HG03342 (cell line): ENCODE measurements around the gene MAN2B1.
"Not testable (repeated sequence)": the region's sequence is repeated elsewhere in the genome, so short reads cannot be mapped to it uniquely, and the experiment has no call there.

Source experiments
- ATAC-seq: cut with Tn5 transposase; IDR thresholded peaks from one replicate; pipeline ENCODE4 v1.9.1; 2021; ENCODE audit warnings: mild to moderate bottlenecking, moderate library complexity; ENCODE audit not compliant: unreplicated experiment

Gene MAN2B1

GRCh38 chr19:12664406-12665280 is 1.9 kb downstream of the MAN2B1 start:
- ATAC-seq = no peak

- ATAC-seq = no peak
Observed at GRCh38 chr19:12660980-12661379, 5.6 kb downstream of the MAN2B1 start.

GRCh38 chr19:12657966-12658365 is 8.6 kb downstream of the MAN2B1 start:
- no peak for ATAC-seq

- ATAC-seq = no peak
Observed at GRCh38 chr19:12656899-12657571, 9.5 kb downstream of the MAN2B1 start.

GRCh38 chr19:12655546-12655945 is 11.0 kb downstream of the MAN2B1 start:
- no peak for ATAC-seq

GRCh38 chr19:12652219-12652618 is 14.3 kb downstream of the MAN2B1 start:
- ATAC-seq = no peak

GRCh38 chr19:12649941-12650340 is 16.6 kb downstream of the MAN2B1 start:
- ATAC-seq = no peak

- ATAC-seq = no peak
Observed at GRCh38 chr19:12648088-12648487, 18.5 kb downstream of the MAN2B1 start.

GRCh38 chr19:12647490-12648071 is 19.0 kb downstream of the MAN2B1 start:
- no peak for ATAC-seq

- no peak for ATAC-seq
Observed at GRCh38 chr19:12647047-12647446, 19.5 kb downstream of the MAN2B1 start.

- ATAC-seq = no peak
Observed at GRCh38 chr19:12646551-12646950, 20.0 kb downstream of the MAN2B1 start.

- ATAC-seq = not testable (repeated sequence)
Observed at GRCh38 chr19:12643716-12644115, 22.8 kb downstream of the MAN2B1 start.

GRCh38 chr19:12642506-12642905 is 24.0 kb downstream of the MAN2B1 start:
- ATAC-seq = no peak

GRCh38 chr19:12641456-12641855 is 25.1 kb downstream of the MAN2B1 start:
- no peak for ATAC-seq

GRCh38 chr19:12639901-12640613 is 26.5 kb downstream of the MAN2B1 start:
- no peak for ATAC-seq

GRCh38 chr19:12638611-12639182 is 27.8 kb downstream of the MAN2B1 start:
- ATAC-seq = no peak

GRCh38 chr19:12636631-12637030 is 29.9 kb downstream of the MAN2B1 start:
- no peak for ATAC-seq

GRCh38 chr19:12629215-12629614 is 37.3 kb downstream of the MAN2B1 start:
- ATAC-seq = no peak

- no peak for ATAC-seq
Observed at GRCh38 chr19:12628040-12629022, 38.2 kb downstream of the MAN2B1 start.

GRCh38 chr19:12626958-12627357 is 39.6 kb downstream of the MAN2B1 start:
- no peak for ATAC-seq
